Breast epithelium (tissue), 4 donors: ENCODE results near the gene MYO18B. TPM values are rescaled to one million over a fixed set of nuclear protein-coding genes. Genes with fewer than 3 reads are reported as not detected.

ENCODE experiments used
- DNase-seq, 2 donors: peaks; one replicate each; pipeline ENCODE4 v3.0.0-alpha.2; 2019; ENCODE audit warnings: low spot score in 2 of 2
- H3K27ac ChIP-seq, 2 donors: fragments of 200-600 bp; sonication (generic) in 1 of 2; one replicate each; pipeline ENCODE4 v1.5.1; 2016 to 2019; ENCODE audit warnings: mild to moderate bottlenecking in 1 of 2
- H3K27me3 ChIP-seq, 2 donors: fragments of 200-600 bp; sonication (generic) in 1 of 2; one replicate each; pipeline versions ENCODE4 v1.5.1 to v1.6.0; 2017 to 2019; ENCODE audit warnings: control low read depth in 1 of 2, mild to moderate bottlenecking in 1 of 2
- H3K36me3 ChIP-seq: fragments of 200-600 bp; one replicate; pipeline ENCODE4 v1.5.1; 2019
- H3K4me1 ChIP-seq, 2 donors: fragments of 200-600 bp; sonication (generic); one replicate each; pipeline ENCODE4 v1.5.1; 2016 to 2019; ENCODE audit warnings: control low read depth in 1 of 2
- H3K4me3 ChIP-seq, 3 donors: fragments of 200-600 bp; sonication (generic); 1 replicate in 2 of 3; 2 replicates in 1 of 3; pipeline ENCODE4 v1.5.1; 2016 to 2019; ENCODE audit warnings: mild to moderate bottlenecking in 3 of 3, moderate library complexity in 2 of 3
- H3K9me3 ChIP-seq, 2 donors: fragments of 200-600 bp; sonication (generic) in 1 of 2; one replicate each; pipeline ENCODE4 v1.5.1; 2016 to 2019; ENCODE audit warnings: control low read depth in 1 of 2
- CTCF ChIP-seq, 3 donors: fragments of 450-650 bp; IDR thresholded peaks; one replicate each; pipeline ENCODE4 v1.5.1; 2016 to 2017; ENCODE audit warnings: antibody characterized with exemption in 3 of 3, mild to moderate bottlenecking in 3 of 3, moderate library complexity in 3 of 3
- POLR2A ChIP-seq: fragments of 450-650 bp; IDR thresholded peaks from one replicate; pipeline ENCODE4 v1.6.1; 2016; ENCODE audit warnings: antibody characterized with exemption, mild to moderate bottlenecking, moderate library complexity
- POLR2AphosphoS5 ChIP-seq, 3 donors: sonication (generic); formaldehyde crosslinking; IDR thresholded peaks; one replicate each; pipeline ENCODE4 v1.6.1; 2017; ENCODE audit warnings: antibody characterized with exemption in 3 of 3
- intact Hi-C: fragments of 100-400 bp; cut with DNase I; formaldehyde crosslinking; loops from one replicate; pipeline ENCODE4 v1.15.1; 2023; ENCODE audit warnings: low total_unique reads
- total RNA-seq, 3 donors: library from RNA; depleted of rRNA; stranded (reverse); fragments of >200 nt; gene quantifications; one replicate each; pipeline ENCODE4 v1.1.0, GENCODE V29; 2016

Gene MYO18B
- total RNA-seq, 3 donors from 2014 or later = under 0.01 to 0.16 (median 0.15) TPM

GRCh38 chr22:26050079-26050478 lies 308.1 kb downstream of the MYO18B start:
- Histone ChIP-seq H3K27me3 (peaks cover 0 to 20% of the 10 kb centered on the region in 2 donors), H3K36me3 (no peaks in the 10 kb centered on the region), H3K4me1 (no peaks in the 10 kb centered on the region), H3K4me3 (no peak overlapping the region), H3K27ac (no peak overlapping the region), H3K9me3 (no peaks in the 10 kb centered on the region)
- intact Hi-C loops = no loop called here
- no peak for DNase-seq
- no peak for TF ChIP-seq CTCF (IDR thresholded peaks at IDR 0.05)
- no peak for TF ChIP-seq POLR2AphosphoS5 (IDR thresholded peaks at IDR 0.05)
- TF ChIP-seq POLR2A = no peak

- Histone ChIP-seq H3K9me3 (no peaks in the 10 kb centered on the region), H3K27me3 (peaks cover 0 to 26% of the 10 kb centered on the region in 2 donors), H3K4me1 (no peaks in the 10 kb centered on the region), H3K4me3 (no peak overlapping the region), H3K27ac (no peak overlapping the region), H3K36me3 (no peaks in the 10 kb centered on the region)
- intact Hi-C loops = no loop called here
- DNase-seq = no peak
- no peak for TF ChIP-seq POLR2A
- TF ChIP-seq POLR2AphosphoS5 (IDR thresholded peaks at IDR 0.05) = no peak
- TF ChIP-seq CTCF (IDR thresholded peaks at IDR 0.05) = no peak
Observed at GRCh38 chr22:26053737-26054316, 311.8 kb downstream of the MYO18B start.

- no peak overlapping the region for H3K4me3 ChIP-seq
- H3K27ac ChIP-seq = no peak overlapping the region
- no peak for TF ChIP-seq POLR2AphosphoS5 (IDR thresholded peaks at IDR 0.05)
- no peak for TF ChIP-seq POLR2A
- TF ChIP-seq CTCF (IDR thresholded peaks at IDR 0.05) = no peak
- intact Hi-C loops = no loop called here
- H3K27me3 ChIP-seq = peaks cover 0 to 23% of the 10 kb centered on the region in 2 donors
- no peaks in the 10 kb centered on the region for H3K4me1 ChIP-seq
- DNase-seq = no peak
- no peaks in the 10 kb centered on the region for H3K9me3 ChIP-seq
- H3K36me3 ChIP-seq = no peaks in the 10 kb centered on the region
Observed at GRCh38 chr22:26054841-26055605, 313.0 kb downstream of the MYO18B start.

GRCh38 chr22:26055693-26056092 lies 313.7 kb downstream of the MYO18B start:
- DNase-seq = no peak
- no peaks in the 10 kb centered on the region for H3K9me3 ChIP-seq
- H3K36me3 ChIP-seq = no peaks in the 10 kb centered on the region
- no peak for TF ChIP-seq POLR2AphosphoS5 (IDR thresholded peaks at IDR 0.05)
- TF ChIP-seq CTCF (IDR thresholded peaks at IDR 0.05) = no peak
- TF ChIP-seq POLR2A = no peak
- H3K27ac ChIP-seq = no peak overlapping the region
- H3K4me3 ChIP-seq = no peak overlapping the region
- no peaks in the 10 kb centered on the region for H3K4me1 ChIP-seq
- intact Hi-C loops = no loop called here
- peaks cover 0 to 23% of the 10 kb centered on the region in 2 donors for H3K27me3 ChIP-seq

GRCh38 chr22:26056455-26057200 lies 314.6 kb downstream of the MYO18B start:
- DNase-seq = no peak
- H3K9me3 ChIP-seq = no peaks in the 10 kb centered on the region
- H3K27me3 ChIP-seq = peaks cover 0 to 21% of the 10 kb centered on the region in 2 donors
- TF ChIP-seq CTCF (IDR thresholded peaks at IDR 0.05) = no peak
- no peak for TF ChIP-seq POLR2AphosphoS5 (IDR thresholded peaks at IDR 0.05)
- no peak for TF ChIP-seq POLR2A
- H3K36me3 ChIP-seq = no peaks in the 10 kb centered on the region
- no peaks in the 10 kb centered on the region for H3K4me1 ChIP-seq
- intact Hi-C loops = no loop called here
- H3K4me3 ChIP-seq = no peak overlapping the region
- H3K27ac ChIP-seq = no peak overlapping the region
